ENCODE results near the gene POU5F1.

DNA sequence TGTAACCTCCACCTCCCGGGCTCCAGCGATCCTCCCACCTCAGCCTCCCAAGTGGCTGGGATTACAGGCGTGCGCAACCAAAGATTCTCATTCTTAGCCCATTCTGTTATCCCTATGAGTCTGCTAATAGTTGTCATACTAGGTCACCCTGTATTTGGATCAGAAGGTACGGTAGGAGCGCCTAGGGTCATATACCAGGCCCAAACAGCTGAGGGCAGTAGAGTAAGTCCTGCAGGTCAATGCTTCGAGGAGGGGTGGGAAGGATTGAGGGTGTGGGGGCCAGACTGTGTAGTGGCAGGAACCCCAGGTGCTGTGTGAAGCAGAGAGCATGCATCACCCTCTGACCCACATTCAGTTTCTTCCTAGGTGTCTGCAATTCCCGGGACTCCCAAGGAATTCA is 22.7 kb upstream of the POU5F1 start:
- TF ChIP-seq CTCF (conservative IDR thresholded peaks at IDR 0.05 in 1 of 2, IDR thresholded peaks at IDR 0.05 in 1 of 2; ENCODE audit: extremely low read depth in 1 of 2, insufficient read depth in 1 of 2, low read depth in 1 of 2, low read length in 2 of 2), result no peak
- TF ChIP-seq EZH2 (IDR thresholded peaks at IDR 0.05; ENCODE audit: borderline replicate concordance, low read length), result no peak

Measured in mammary epithelial cell (primary cell).